HT1080 (cell line): ENCODE measurements around the gene SNX14. TPM values are rescaled to one million over a fixed set of nuclear protein-coding genes. Genes with fewer than 3 reads are reported as not detected.
A peak's percentile ranks its signal among the peaks of the same experiment; 100 is the strongest.

Source experiments
- DNase-seq: peaks from one replicate; pipeline ENCODE4 v3.0.0-alpha.2; 2015; ENCODE audit warnings: low read depth
- total RNA-seq: library from RNA; depleted of rRNA; stranded (reverse); fragments of >200 nt; shearing (Covaris generic); gene quantifications from 2 replicates; pipeline ENCODE4 v1.2.3, GENCODE V29; 2014

SNX14 gene
- total RNA-seq, 1 experiment from 2014 or later = 86.3 TPM

DNA sequence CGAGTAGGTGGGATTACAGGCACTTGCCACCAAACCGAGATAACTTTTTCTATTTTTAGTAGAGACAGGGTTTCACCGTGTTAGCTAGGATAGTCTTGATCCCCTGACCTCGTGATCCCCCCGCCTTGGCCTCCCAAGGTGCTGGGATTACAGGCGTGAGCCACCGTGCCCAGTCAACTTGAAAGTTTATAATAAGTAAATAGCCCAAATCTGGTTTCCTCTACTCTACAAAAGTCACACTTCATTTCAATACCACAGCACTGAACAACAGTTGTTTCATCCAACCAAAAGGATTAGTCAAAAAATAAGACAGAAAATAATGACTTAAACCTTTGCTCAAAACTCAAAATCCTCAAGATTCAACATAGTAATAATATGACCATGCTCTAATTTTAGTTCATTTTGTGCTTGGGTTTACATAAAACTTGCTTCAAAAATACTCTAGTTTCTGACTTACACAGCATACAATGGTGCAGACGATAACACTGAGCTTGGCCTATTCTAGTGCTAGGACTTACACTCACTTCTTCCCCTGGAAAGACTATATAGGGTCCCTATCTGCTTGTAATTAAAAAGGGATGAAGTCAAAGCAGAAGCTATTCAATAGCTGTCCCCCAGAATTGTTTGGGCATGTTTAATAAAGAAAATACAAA, 87.1 kb downstream of the SNX14 start:
- DNase-seq = no peak

DNA sequence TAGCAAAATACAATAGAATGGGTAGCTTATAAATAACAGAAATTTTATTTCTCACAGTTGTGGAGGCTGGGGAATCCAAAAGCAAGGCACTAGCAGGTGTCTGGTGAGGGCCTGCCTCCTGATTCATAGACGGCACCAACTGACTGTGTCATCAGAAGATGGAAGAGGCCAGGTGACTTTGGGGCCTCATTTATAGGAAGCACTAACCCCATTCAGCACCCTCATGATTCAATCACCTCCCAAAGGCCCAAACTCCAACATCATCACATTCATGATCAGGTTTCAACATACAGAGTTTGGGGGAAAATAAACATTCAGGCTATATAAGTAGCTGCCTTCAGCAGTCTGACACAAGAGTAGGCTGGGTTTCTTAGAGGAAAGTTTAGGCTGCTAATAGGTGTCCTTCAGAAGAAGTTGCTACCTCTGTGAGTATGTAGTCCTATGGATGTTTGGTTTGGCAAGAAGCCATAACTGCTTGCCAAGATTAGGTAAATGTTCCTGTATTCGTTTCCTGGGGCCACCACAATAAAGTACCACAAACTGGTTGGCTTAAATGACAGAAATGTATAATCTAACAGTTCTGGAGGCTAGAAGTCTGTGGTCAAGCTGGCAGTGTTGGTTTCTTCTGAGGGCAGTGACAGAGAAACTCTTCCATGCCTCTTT, 94.9 kb downstream of the SNX14 start:
- DNase-seq = peak; percentile 80

DNA sequence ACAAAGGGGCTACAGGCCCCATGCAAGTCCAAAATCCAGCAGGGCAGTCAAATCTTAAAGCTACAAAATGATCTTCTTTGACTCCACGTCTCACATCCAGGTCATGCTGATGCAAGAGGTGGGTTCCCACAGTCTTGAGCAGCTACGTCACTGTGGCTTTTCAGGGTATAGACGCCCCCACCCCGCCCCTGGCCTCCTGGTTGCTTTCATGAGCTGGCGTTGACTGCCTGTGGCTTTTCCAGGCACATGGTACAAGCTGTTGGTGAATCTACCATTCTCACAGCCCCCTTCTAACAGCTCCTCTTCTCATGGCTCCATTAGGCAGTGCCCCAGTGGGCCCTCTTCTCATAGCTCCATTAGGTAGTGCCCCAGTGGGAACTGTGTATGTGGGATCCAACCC, 96.8 kb downstream of the SNX14 start:
- DNase-seq = no peak

DNA sequence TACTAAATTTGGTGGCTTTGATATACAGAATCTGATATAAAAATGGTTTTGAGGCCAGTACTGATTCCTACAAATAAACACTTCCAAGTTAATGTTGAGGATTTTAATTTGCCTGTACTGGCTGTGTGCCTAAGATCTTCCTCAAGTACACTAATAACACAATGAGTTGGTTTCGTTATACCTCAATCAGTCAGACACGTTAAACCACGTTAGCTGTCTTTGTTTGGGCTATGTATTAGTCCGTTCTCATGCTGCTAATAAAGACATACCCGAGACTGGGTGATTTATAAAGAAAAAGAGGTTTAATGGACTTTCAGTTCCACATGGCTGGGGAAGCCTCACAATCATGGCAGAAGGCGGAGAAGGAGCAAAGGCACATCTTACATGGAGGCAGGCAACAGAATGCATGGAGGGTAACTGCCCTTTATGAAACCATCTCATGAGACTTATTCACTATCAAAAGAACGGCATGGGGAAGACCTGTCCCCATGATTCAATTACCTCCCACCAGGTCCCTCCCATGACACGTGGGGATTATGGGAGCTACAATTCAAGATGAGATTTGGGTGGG, 97.6 kb downstream of the SNX14 start:
- no peak for DNase-seq

DNA sequence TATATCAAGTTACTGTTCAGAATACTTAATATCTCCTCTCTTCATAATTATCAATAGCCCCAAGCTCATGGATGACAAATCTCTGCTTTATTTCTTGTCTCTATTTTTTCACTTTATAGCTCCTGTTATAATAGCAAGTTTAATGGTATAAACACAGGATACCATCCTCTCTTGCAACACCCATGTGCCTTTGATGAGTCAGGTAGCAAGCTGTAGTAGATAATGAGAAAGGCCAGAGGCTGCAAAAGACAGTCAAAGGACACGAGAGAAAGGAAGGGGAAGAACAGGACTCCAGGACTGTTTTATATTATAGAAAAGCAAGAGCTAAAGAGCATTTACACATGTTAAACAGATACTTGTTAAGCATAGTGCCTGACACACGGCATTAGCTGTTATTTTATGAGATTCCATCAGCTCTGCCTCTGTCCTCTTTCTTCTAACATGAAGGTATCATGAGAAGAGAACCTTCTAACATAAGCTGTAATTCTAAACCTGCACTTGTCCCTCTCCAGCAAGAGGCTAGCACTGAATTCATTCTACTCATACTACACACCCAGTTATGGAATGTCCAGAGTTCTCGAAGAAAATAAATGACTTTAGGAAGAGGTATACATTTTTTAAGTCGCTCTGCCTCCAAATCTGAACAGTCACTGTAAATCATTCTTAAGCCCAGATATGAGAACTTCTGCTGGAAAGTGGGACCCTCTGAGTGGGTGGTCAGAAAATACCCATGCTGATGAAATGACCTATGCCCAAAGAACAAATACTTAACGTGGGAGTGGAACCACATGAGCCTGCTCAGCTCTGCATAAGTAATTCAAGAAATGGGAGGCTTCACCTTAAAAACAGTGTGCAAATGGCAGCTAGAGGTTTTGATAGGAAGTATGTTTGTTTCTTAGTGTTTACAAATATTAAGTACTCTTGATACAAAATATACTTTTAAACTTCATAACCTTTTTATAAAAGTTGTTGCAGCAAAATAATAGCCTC, 98.8 kb downstream of the SNX14 start:
- peak; percentile 60 for DNase-seq

GRCh38 chr6:85493389-85493788, 100.3 kb downstream of the SNX14 start:
- DNase-seq = no peak

GRCh38 chr6:85490516-85491248, 103.0 kb downstream of the SNX14 start:
- DNase-seq = peak; percentile 72

DNA sequence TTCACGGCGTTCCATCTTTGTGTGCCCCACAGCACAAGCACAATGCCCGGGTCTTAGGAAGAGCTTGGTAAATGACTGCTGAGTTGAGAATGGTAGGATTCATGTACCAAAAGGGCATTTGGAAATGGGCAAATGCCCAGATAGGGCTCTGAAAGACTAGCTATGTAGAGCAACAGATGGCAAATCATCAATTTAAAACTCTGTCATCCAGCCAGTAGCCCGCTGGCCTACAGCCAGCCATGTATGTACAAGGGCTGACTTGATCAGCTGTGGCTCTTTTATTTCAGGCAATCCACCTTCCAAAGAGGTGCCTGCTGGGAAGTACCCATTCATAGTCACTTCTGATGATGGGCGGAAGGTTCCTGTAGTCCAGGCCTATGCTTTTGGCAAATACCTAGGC, 108.7 kb downstream of the SNX14 start:
- DNase-seq = no peak

DNA sequence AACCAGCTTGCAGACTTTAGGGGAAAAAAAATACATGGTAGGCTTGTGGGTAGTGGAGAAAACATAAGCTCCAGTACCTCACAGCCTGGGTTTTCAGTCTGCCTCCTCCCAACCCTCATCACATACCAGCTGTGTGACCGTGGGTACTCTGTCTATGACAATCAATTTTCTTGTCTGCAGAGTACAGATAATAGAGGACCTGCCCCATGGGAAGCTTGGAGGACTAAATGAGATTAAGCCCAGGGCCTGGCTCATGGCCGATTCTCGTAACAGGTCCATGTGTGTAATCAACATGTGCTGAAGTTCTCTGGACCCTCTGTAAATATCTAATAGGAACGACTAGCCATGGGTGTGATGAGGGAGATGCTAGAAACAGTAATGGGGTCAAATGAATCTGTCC, 109.8 kb downstream of the SNX14 start:
- DNase-seq = no peak

GRCh38 chr6:85482905-85483700, 110.6 kb downstream of the SNX14 start:
- DNase-seq = peak; percentile 80

- no peak for DNase-seq
Measured at GRCh38 chr6:85482206-85482904, 111.3 kb downstream of the SNX14 start.

DNA sequence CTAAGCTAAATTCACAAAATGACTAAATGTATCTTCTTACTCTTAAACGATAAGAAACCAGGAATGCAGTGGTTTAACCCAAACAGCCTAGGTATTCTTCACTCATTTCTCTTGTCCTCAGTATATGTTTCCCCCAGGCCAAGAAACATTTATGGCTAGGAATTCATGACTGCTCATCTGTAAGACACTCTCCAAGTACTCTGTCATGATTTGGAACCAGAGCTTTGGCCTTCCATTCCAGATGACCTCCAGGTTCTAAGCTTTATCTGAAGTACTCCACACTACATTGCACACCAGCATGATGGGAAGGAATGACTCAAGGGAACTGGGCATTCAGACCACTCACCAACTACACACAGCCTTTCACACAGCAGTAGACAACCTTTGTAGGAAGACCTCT, 114.5 kb downstream of the SNX14 start:
- DNase-seq = no peak

DNA sequence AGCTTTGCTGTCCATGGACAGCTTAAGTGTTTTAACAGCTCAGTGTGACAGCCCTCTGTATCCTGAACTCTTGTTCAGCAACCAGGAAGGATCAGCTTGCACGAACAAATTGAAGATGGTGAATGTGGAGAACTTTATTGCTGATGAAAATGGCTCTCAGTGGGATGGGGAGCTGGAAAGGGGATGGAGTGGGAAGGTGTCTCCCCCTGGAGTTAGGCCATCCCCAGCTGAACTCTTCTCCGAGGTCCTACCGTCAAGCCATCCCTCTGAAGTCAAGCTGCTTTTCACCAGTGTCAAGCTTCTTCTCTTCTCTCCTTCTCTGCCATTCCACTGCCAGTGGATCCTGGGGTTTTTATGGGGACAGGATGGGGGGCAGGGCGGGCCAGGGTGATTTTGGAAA, 117.1 kb downstream of the SNX14 start:
- DNase-seq = no peak

DNA sequence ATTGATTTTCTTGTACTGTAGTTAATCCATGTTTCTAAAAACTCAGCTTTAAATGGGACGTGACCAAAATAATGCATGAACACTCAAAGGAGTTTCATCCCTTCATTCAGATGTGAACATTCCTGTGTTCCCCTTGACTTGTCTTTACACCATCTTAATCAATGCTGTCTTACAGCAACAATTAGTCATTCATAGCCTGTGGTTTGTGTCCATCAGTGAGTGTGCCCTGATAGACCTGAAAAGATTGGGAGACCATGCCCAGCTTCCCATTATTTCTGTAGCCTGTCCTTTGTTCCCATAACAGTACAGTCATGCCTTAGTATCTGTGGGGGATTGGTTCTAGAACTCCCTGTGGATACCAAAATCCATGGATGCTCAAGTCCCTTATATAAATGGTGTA, 119.9 kb downstream of the SNX14 start:
- peak; percentile 44 for DNase-seq

DNA sequence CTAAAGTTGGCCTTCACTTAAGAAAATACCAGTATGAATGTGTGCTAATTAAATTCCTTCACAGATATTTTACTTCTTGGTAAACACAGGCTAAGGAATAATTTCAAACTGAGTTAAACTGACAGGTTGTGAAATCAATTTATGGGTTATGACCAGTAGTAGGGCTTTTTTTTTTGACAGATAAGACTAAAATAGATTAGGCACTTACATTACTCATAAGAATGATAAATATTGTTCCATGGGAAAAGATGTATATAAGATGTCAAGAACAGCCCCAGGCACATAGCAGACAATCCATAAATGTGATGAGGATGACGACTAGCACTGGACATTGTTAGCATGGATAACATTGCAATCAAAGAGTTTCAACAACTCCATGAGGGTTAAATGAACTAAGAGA, 120.9 kb downstream of the SNX14 start:
- no peak for DNase-seq

GRCh38 chr6:85470023-85470410, 123.6 kb downstream of the SNX14 start:
- no peak for DNase-seq

DNA sequence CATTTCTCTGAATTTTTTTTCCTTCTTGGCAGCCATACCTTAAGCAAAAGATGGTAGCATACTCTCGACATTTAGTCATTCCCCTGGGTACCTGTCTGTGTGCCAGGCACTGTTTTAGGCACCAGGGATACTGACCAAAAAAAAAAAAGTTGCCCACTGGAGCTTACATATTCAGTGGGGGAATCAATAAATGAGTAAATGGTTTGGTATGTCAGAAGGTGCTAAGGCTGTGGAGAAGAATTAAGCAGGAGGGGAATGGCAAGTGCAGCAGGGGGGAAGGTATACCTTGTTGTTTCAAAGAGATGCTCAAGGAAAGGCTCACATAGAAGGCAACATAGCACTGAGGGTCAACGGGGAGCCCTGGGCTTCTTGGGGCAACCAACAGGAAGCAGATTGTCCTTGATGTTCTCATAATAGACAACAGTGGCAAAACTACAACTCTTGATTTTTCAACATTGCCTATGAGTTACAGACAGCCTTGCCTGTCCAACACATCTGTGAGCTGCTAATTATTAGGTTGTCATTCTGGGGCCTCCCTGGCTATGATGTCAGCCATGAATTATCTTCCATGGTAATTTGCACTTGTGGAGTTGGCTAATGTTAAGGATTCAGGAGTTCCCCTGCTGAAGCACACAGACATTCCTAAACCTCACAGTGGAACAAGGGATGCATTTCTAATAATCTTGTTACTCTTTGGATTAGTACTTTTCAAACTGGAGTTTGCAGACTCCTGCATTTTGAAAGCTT, 124.2 kb downstream of the SNX14 start:
- DNase-seq = peak; percentile 52

DNA sequence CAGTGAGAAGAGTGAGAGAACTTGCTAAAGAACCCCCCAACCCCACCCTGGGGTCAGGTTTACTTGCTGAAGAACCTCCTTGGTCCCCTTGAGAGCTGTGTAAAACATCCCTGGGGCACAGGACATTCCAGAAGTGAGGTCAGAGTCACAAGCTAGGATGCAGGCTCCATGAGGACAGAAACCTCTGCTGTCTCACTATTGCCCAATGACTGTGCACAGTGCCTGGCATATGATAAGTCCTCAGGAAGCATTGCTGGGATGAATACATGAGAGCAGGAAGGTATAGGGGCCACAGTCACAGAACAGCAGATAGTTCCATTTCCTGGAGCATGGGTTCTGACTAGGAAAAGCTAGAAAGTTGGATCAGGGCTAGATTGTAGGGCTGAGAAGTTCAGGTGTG, 125.3 kb downstream of the SNX14 start:
- DNase-seq = peak; percentile 52

DNA sequence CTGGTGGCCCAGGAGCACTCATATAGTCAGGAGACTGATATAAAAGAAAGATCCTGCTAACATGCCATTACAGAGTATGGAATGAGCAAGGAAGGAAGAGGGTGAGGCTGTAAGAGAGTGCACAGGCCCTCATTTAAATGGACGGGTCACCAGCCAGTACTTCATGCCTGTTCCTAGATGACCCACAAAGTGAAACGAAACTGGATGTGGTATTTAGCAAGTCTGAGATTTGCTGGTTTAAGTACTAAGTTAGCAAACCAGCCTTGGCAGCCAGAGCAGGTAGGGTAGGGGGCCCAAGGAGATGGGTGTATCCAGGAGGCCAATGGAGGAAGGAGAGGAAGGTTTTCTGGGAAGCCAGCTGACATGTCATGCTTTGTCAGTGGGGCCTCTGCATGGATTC, 127.9 kb downstream of the SNX14 start:
- DNase-seq = peak; percentile 12
